Testis (tissue), 2 donors: ENCODE data around the gene ZEB1.

Experiments used
- POLR2A ChIP-seq: fragments of 450-650 bp; IDR thresholded peaks from one replicate; pipeline ENCODE4 v1.6.1; 2017; ENCODE audit warnings: antibody characterized with exemption, mild to moderate bottlenecking, moderate library complexity
- TF ChIP-seq, protein P1 (sequence below), 3 experiments: fragments of 450-650 bp in 2 of 3; fragments of 200-600 bp in 1 of 3; sonication (generic) in 1 of 3; IDR thresholded peaks; one replicate each; pipeline ENCODE4 v1.5.1; 2016 to 2019; ENCODE audit warnings: antibody characterized with exemption in 3 of 3, mild to moderate bottlenecking in 2 of 3, moderate library complexity in 1 of 3

DNA sequence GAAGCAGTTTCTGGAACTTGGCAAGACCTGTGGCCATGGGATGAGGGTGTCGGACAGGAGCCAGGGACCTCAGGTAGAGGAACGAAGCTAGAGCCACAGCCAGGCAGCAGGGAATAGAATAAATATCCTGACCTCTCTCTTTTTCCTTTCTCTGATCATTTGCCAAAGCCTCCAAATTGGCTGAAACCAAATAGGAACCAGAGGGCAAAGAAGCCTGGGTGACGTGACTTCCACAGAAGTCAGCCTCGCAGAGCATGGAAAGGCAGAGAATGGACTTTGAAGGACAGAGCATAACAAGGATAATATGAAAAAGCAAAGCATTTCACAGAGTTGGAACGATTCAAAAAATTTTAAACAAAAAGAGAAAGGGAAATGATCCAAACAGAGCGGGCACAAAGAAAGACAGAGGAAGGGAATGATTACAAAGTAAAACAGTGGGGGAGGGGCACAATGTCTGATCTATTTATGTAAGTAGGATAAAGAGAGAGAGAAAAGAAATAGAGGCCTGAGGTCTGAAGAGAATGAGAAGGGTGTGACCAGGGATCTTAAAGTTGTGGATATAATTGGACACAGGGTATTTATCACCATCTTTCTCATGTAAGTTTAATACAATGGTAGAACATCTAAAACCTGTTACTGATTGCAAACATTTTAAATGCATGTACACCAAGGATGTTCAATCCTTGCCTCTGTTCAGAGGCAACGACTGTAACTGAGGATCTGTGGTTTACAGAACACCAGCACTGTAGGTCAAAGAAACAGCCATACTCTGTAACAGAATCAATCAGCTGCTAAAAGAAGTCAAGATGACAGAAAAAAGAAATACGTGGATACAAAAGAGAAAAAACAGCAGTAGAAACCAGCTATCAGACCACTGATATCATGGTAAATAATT, 4.5 kb upstream of the ZEB1 start:
- TF ChIP-seq, protein P1, sequence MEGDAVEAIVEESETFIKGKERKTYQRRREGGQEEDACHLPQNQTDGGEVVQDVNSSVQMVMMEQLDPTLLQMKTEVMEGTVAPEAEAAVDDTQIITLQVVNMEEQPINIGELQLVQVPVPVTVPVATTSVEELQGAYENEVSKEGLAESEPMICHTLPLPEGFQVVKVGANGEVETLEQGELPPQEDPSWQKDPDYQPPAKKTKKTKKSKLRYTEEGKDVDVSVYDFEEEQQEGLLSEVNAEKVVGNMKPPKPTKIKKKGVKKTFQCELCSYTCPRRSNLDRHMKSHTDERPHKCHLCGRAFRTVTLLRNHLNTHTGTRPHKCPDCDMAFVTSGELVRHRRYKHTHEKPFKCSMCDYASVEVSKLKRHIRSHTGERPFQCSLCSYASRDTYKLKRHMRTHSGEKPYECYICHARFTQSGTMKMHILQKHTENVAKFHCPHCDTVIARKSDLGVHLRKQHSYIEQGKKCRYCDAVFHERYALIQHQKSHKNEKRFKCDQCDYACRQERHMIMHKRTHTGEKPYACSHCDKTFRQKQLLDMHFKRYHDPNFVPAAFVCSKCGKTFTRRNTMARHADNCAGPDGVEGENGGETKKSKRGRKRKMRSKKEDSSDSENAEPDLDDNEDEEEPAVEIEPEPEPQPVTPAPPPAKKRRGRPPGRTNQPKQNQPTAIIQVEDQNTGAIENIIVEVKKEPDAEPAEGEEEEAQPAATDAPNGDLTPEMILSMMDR (IDR thresholded peaks at IDR 0.05), result no peak
- no peak for TF ChIP-seq POLR2A
